H7 (cell line): ENCODE data around the gene PLXNC1. TPM values are rescaled to one million over a fixed set of nuclear protein-coding genes. Genes with fewer than 3 reads are reported as not detected.
"Not testable (repeated sequence)": the region's sequence is repeated elsewhere in the genome, so short reads cannot be mapped to it uniquely, and the experiment has no call there.

Experiments
- DNase-seq: peaks from one replicate; pipeline ENCODE4 v3.0.0; 2012
- H3K27me3 ChIP-seq: 2 replicates; pipeline ENCODE4 v1.6.0; 2011; ENCODE audit warnings: mild to moderate bottlenecking, low read length; ENCODE audit not compliant: control insufficient read depth, insufficient read depth
- H3K36me3 ChIP-seq: replicated peaks from 2 replicates; pipeline ENCODE4 v1.5.1; 2011; ENCODE audit warnings: low read length; ENCODE audit not compliant: control insufficient read depth, insufficient read depth
- H3K4me3 ChIP-seq: 2 replicates; pipeline ENCODE4 v1.5.1; 2011; ENCODE audit warnings: low read depth, mild to moderate bottlenecking, control low read depth, low read length, moderate library complexity; ENCODE audit not compliant: insufficient read depth
- total RNA-seq: library from RNA; depleted of rRNA; stranded (reverse); fragments of >200 nt; shearing (Covaris generic); gene quantifications from 2 replicates; pipeline ENCODE4 v1.2.3, GENCODE V29; 2014

PLXNC1 gene
- total RNA-seq, 1 experiment from 2014 or later = 1.2 TPM

DNA sequence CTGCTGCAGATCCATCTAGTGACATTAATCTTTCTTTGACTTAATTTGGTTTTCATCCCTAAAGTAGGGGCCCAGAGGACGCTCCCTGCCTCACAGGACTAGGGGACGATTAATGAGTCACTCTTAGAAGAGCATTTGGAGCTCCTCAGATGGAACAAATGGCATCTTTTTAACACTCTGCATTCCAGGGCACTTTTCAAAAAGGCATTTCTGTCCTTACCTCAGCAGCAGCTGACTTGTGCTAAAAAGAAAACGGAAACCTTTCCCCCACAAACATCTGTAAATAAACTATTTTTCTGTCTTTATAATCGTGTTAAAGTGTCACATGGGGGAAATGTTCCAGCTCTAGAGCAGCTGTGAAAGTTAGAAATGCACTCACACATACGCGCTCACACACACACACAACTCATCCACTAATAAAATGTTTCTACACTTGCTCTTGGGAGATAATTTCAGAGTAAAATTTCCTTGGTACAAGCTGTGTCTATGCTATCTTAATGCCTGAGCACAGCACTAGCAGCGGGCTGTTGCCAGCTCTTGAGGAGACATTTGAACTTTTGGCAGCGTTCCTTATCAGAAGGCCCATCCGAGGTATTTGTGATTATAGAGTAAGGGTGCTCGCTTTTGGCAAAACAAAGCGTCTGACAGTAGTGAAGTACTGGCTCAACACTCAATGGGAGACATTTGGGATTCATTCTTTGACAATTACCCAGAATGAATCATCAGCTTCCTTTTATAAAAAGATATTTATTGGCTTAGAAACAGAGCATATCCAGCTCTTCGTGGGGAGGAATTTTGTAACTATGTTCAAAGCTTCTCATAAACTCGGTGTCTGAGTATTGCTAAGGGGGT lies 141.3 kb downstream of the PLXNC1 start:
- no peak for DNase-seq
- Histone ChIP-seq H3K27me3 (no peaks in the 10 kb centered on the region), H3K4me3 (no peak overlapping the region), H3K36me3 (no peaks in the 10 kb centered on the region)

DNA sequence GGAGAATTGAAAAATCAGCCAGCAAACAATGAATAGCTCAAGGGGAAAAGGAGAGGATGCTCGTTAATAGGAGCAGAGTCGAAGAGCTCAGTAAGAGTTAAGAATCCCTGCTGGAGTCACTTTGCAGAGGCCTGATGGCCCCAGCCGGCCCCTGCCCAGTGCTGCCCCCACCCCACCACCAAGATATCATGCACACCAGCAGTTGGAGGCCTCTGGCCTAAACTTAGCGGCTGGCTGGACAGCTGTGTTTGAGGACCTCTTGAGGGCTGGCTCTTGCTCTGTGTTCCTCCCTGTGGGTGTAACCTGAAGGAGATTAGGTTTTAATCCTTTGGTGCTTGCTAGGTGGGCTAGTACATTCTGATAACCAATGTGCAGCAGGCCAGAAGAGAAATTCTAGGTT lies 142.0 kb downstream of the PLXNC1 start:
- no peak overlapping the region for H3K4me3 ChIP-seq
- no peaks in the 10 kb centered on the region for H3K36me3 ChIP-seq
- H3K27me3 ChIP-seq = no peaks in the 10 kb centered on the region
- DNase-seq = no peak

DNA sequence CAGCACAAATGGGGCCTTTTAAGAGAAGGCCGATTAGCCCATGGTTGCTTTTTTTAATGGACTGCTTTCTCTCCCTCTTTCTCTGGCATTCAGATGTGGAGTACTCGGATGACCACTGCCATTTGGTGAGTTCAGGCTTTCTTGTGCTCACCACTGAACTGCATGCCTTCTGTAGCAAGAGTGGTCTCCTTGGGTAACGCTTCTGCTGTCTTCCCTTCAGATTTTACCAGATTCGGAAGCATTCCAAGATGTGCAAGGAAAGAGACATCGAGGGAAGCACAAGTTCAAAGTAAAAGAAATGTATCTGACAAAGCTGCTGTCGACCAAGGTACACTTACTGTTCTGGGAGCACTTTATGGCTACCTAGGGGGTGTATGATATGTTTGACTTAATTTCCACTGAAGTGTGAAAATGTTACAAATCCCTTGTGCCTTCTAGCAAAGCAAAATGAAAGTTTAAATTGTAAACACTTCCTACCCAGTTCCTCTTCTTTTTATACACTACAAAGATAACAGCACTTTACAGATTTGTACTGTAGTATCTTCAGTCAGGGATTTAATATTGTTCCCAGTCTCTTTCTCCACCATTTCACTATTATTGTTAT lies 148.8 kb downstream of the PLXNC1 start:
- no peak overlapping the region for H3K4me3 ChIP-seq
- H3K27me3 ChIP-seq = no peaks in the 10 kb centered on the region
- no peaks in the 10 kb centered on the region for H3K36me3 ChIP-seq
- DNase-seq = no peak

DNA sequence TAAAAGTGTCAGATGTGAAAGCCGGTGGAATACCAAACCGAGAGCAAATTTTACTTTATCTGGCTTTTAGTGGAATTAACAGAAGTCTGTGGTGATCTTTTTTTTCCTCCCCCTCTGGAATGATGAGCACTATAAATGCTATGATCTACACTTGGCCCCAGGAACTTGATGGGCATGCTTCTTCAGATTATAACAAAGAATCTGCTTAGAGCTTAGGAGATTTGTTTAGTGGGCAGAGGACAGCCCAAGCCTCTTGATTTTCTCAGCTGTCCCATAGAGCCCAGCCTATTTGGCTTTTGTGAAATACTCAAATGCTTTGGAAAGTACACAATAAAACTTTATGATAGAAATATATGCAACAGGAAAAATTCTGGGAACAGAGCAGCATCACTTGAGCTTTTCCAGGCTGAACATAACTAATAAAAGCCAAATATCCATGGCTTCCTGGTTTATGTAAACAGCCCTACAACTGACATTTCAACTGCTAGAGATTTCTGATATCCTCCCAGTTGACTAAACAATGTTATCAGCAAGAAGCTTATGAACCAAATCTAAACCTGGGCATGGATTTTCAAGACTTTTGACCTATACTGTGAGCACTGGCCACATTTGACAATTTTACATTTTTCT lies 149.6 kb downstream of the PLXNC1 start:
- Histone ChIP-seq H3K4me3 (no peak overlapping the region), H3K27me3 (no peaks in the 10 kb centered on the region), H3K36me3 (no peaks in the 10 kb centered on the region)
- DNase-seq = no peak

DNA sequence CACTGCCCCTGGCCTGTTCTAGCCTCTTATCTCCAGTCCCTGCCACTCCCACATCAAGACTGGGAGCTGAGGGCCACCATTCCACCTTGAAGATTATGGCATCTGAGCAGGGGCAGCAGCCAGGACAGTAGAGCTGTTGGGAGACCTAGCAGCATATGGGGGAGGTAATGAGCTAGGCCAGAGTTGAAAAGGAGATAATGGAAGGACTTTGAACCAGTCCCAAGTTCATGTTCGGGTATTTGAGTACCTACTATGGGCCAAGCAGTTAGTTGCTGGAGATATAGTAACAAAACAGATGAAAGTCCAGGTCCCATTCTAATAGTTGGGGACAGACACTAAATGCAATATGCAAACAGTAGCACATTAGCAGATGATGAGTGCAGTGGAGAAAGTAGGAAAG lies 151.5 kb downstream of the PLXNC1 start:
- H3K4me3 ChIP-seq = no peak overlapping the region
- H3K36me3 ChIP-seq = no peaks in the 10 kb centered on the region
- no peak for DNase-seq
- H3K27me3 ChIP-seq = no peaks in the 10 kb centered on the region

DNA sequence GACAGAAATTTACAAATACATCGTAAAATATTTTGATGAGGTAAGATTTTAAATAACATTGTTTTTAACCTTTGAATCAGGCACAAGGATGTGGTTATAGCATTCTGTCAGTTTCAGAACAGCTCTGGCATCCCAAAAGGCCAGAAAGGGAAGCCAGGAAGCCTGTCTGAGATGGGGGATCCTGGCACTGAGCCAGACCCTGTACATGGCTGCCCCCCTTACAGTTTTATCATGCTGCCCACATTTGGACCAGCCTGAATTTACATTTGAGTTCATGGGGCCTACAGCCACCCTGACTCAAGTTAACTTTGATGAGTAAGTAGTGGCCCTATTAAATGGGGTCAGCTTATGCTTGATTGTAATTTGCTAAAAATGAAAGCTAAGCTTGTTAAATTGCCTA lies 155.6 kb downstream of the PLXNC1 start:
- H3K4me3 ChIP-seq = no peak overlapping the region
- peaks cover 4% of the 10 kb centered on the region for H3K36me3 ChIP-seq
- DNase-seq = peak; percentile 16
- no peaks in the 10 kb centered on the region for H3K27me3 ChIP-seq

DNA sequence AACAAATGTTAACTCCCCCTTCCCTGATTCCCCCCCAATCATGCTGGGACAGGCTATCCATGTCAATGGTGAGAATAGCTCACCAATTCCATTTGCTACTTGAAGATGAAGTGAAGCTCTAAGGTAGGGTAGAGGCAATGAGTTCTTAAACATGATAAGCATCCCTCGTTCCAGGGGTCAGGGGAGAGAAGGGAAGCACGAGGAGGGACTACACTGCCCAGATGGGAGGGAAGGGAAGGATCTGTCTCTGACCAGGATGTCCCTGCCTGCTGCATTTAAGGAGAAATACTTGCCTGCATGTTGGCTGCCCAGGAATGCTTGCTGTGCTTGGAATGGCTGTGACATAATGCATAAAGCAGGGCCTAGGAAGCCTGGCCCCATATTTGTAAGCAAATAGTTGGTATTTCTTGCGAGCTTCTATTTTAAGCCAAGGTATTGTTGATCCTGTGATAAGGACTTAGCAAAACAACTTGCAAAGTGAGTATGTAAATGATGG lies 156.2 kb downstream of the PLXNC1 start:
- Histone ChIP-seq H3K36me3 (peaks cover 4% of the 10 kb centered on the region), H3K4me3 (no peak overlapping the region), H3K27me3 (no peaks in the 10 kb centered on the region)
- DNase-seq = peak; percentile 54

DNA sequence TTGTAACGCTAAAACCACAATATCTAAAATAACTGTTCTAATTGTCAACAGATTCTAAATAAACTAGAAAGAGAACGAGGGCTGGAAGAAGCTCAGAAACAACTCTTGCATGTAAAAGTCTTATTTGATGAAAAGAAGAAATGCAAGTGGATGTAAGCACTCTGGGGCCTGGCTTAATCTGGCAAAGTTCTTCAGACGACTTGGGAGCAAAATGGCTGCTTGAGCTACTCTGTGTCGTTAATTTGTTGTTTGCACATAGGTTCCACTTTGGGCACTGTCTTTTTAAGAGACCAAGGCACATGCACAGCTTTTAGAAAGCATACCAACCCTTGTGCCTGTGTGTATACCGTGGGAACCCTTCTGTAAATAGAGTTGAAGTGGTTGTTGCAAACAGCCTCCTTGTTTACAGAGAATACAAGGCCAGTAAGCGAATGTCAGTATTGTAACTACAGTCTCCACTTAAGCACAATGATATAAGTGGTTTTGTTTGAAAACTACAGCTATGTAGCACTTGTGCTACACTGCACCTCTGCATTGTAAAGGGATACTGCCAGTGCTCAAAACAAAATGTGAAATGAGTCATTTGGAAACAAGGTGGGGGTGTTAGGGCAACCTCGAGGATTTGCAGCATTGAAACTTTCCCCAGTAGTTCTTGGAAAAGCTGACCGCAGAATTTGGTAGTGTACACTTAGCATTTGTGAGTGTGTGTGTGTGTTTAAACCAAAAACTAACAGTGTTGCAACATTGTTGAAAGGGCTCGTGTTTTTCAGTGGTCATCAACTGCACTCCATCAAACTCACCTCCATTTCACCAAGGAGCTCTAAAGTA lies 157.0 kb downstream of the PLXNC1 start:
- Histone ChIP-seq H3K27me3 (no peaks in the 10 kb centered on the region), H3K4me3 (no peak overlapping the region), H3K36me3 (peaks cover 4% of the 10 kb centered on the region)
- no peak for DNase-seq

DNA sequence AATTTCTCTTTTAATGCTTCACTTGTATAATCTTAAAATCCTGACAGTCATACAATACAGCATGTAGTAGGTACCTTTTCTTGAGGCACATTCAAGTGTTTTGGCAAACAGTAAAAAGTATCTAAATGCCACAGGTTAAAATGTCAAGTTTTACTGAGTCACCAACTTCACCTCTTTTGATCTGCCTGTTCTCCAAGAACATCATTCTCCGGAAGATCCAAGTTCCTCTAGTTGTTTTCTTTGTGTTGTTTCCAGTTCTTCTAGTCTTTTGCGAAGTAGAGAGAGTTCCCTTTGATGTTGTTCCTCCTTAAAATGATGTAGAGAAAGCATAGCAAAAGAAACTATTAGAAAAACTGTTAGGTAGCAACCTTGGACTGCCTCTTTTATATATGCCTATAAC lies 160.2 kb downstream of the PLXNC1 start:
- DNase-seq = no peak
- Histone ChIP-seq H3K36me3 (peaks cover 4% of the 10 kb centered on the region), H3K4me3 (no peak overlapping the region), H3K27me3 (no peaks in the 10 kb centered on the region)

DNA sequence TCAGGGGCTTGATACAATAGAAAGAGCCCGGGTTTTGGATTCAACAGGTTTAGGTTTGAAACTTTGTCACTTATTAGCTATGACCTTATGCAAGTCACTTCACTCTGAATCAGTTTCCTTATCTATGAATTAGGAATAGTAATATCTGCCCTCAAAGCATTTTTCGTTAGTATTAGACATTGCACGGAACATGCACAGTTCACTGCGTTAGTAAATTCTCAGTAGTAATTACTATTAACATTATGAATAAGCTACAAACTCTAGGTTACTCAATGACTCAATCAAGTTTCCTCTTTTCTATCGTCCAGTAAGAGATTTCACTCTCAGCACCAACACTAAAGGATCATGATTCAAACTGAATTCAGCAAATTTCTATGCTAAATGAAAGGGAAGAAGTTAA lies 161.0 kb downstream of the PLXNC1 start:
- no peaks in the 10 kb centered on the region for H3K27me3 ChIP-seq

DNA sequence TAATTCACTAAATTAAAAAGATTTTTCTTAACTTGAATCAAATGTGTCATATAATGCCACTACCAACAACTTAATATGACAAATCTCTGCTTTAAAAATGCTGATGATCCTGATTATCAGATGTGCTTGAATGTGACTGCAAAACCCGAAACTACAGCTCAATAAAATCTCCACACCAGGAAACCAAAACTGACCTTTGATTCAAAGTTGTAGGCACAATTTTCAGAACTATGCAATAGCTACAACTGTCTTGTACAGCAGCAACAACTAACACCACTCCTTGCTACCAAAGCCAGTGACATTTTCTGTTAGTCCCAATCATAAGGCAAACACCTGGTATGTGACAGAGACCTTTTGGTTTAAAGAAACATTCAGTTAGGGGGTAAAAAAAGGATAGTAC lies 164.0 kb downstream of the PLXNC1 start:
- Histone ChIP-seq H3K27me3 (no peaks in the 10 kb centered on the region), H3K4me3 (no peak overlapping the region), H3K36me3 (peaks cover 4% of the 10 kb centered on the region)
- DNase-seq = no peak

More for the DNA sequence above, 161.0 kb downstream of the PLXNC1 start:
- no peak overlapping the region for H3K4me3 ChIP-seq
- peaks cover 4% of the 10 kb centered on the region for H3K36me3 ChIP-seq
- DNase-seq = no peak

DNA sequence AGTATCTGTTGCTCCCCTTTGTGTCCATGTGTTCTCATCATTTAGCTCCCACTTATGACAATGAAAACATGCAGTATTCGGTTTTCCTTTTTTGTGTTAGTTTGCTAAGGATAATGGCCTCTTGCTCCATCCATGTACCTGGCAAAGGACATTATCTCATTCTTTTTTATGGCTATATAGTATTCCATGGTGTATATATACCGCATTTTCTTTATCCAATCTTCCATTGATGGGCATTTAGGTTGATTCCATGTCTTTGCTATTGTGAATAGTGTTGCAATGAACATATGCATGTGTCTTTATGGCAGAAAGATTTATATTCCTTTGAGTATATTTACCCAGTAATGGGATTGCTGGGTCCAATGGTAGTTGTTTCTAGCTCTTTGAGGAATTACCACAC lies 168.2 kb downstream of the PLXNC1 start:
- not testable (repeated sequence) for H3K4me3 ChIP-seq, H3K27me3 ChIP-seq, H3K36me3 ChIP-seq, DNase-seq

DNA sequence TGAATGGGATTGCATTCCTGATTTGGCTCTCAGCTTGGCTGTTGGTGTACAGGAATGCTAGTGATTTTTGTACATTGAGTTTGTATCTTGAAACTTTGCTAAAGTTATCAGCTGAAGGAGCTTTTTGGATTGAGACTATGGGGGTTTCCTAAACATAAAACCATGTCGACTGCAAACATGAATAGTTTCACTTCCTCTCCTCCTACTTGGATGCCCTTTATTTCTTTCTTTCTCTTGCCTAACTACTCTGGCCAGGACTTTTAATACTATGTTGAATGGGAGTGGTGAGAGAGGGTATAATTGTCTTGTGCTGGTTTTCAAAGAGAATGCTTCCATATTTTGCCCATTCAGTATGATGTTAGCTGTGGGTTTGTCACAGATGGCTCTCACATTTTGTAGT lies 169.8 kb downstream of the PLXNC1 start:
- Histone ChIP-seq H3K4me3 (no peak overlapping the region), H3K36me3 (peaks cover 9% of the 10 kb centered on the region), H3K27me3 (no peaks in the 10 kb centered on the region)

DNA sequence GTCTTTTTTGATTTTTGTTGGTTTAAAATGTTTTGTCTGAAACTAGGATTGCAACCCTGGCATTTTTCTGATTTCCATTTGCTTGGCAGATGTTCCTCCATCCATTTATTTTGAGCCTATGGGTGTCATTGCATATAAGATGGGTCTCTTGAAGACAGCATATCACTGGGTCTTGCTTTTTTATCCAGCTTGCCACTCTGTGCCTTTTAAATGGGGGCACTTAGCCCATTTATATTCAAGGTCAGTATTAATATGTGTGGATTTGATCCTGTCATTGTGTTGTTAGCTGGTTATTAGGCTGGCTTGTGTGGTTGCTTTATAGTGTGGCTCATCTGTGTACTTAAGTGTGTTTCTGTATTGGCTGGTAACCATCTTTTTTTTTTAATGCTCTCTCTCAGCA lies 171.7 kb downstream of the PLXNC1 start:
- peaks cover 15% of the 10 kb centered on the region for H3K36me3 ChIP-seq
- no peaks in the 10 kb centered on the region for H3K27me3 ChIP-seq
- H3K4me3 ChIP-seq = no peak overlapping the region
- DNase-seq = no peak

More for the DNA sequence above, 169.8 kb downstream of the PLXNC1 start:
- DNase-seq = no peak
